Hypothalamus (tissue), 51 donors: ENCODE measurements around the gene C2orf80.
"Not testable (repeated sequence)": the region's sequence is repeated elsewhere in the genome, so short reads cannot be mapped to it uniquely, and the experiment has no call there.

Experiments
- DNase-seq, 51 donors: peaks; one replicate each; lab custom pipeline; 2025; lab: John Stamatoyannopoulos, UW

Gene C2orf80

GRCh38 chr2:208189810-208190503, at the start of gene C2orf80:
Gene C2orf80, minus strand, starts transcription at chr2:208190030. Its CDS starts 3,044 bp downstream, at chr2:208186986.
- DNase-seq = peak in 11 of 51 donors; percentile 1 to 68 (median 14)

- no peak for DNase-seq
Observed at GRCh38 chr2:208235860-208236259, 46.0 kb upstream of the C2orf80 start.

GRCh38 chr2:208234786-208235185, 45.0 kb upstream of the C2orf80 start:
- DNase-seq = no peak

GRCh38 chr2:208228476-208228875, 38.6 kb upstream of the C2orf80 start:
- no peak for DNase-seq

- DNase-seq = no peak
Observed at GRCh38 chr2:208227581-208228232, 37.9 kb upstream of the C2orf80 start.

GRCh38 chr2:208224802-208225201, 35.0 kb upstream of the C2orf80 start:
- no peak for DNase-seq

- DNase-seq = no peak
Observed at GRCh38 chr2:208222351-208222750, 32.5 kb upstream of the C2orf80 start.

GRCh38 chr2:208221873-208222272, 32.0 kb upstream of the C2orf80 start:
- DNase-seq = not testable (repeated sequence)

- DNase-seq = no peak
Observed at GRCh38 chr2:208210688-208211451, 21.0 kb upstream of the C2orf80 start.

GRCh38 chr2:208208335-208209085, 18.7 kb upstream of the C2orf80 start:
- DNase-seq = no peak

GRCh38 chr2:208207769-208208168, 17.9 kb upstream of the C2orf80 start:
- no peak for DNase-seq

- DNase-seq = no peak
Observed at GRCh38 chr2:208204166-208204565, 14.3 kb upstream of the C2orf80 start.

- no peak for DNase-seq
Observed at GRCh38 chr2:208195531-208195930, 5.7 kb upstream of the C2orf80 start.

- no peak for DNase-seq
Observed at GRCh38 chr2:208192611-208193236, 2.9 kb upstream of the C2orf80 start.

GRCh38 chr2:208189069-208189809, 591 bp downstream of the C2orf80 start:
- DNase-seq = peak in 1 of 51 donors; percentile 68

GRCh38 chr2:208186893-208187292, 2.9 kb downstream of the C2orf80 start:
- DNase-seq = peak in 1 of 51 donors; percentile 59

GRCh38 chr2:208186465-208186864, 3.4 kb downstream of the C2orf80 start:
- DNase-seq = peak in 2 of 51 donors; percentile 5 to 59

GRCh38 chr2:208183972-208184705, 5.7 kb downstream of the C2orf80 start:
- no peak for DNase-seq

- DNase-seq = peak in 2 of 51 donors; percentile 1 to 10
Observed at GRCh38 chr2:208183526-208183925, 6.3 kb downstream of the C2orf80 start.
